CD1c-positive myeloid dendritic cell (primary cell): ENCODE data around the gene CPLANE2.
"Not testable (repeated sequence)": the region's sequence is repeated elsewhere in the genome, so short reads cannot be mapped to it uniquely, and the experiment has no call there.

ENCODE experiments used
- DNase-seq: peaks from one replicate; pipeline ENCODE4 v3.0.0-alpha.2; 2016; ENCODE audit errors: extremely low spot score

The CPLANE2 gene

GRCh38 chr1:16230744-16231143, 6.2 kb downstream of the CPLANE2 start:
- DNase-seq: no peak

GRCh38 chr1:16229976-16230740, 6.8 kb downstream of the CPLANE2 start:
- no peak for DNase-seq

- DNase-seq: no peak
Measured at GRCh38 chr1:16226490-16227179, 10.3 kb downstream of the CPLANE2 start.

- DNase-seq: no peak
Measured at GRCh38 chr1:16226129-16226489, 10.9 kb downstream of the CPLANE2 start.

GRCh38 chr1:16224472-16224871, 12.5 kb downstream of the CPLANE2 start:
- no peak for DNase-seq

GRCh38 chr1:16222716-16223115, 14.3 kb downstream of the CPLANE2 start:
- DNase-seq: not testable (repeated sequence)

GRCh38 chr1:16221499-16221898, 15.5 kb downstream of the CPLANE2 start:
- DNase-seq: no peak

- DNase-seq: no peak
Measured at GRCh38 chr1:16219968-16220500, 16.9 kb downstream of the CPLANE2 start.

- DNase-seq: no peak
Measured at GRCh38 chr1:16218674-16219071, 18.3 kb downstream of the CPLANE2 start.

- DNase-seq: no peak
Measured at GRCh38 chr1:16218014-16218673, 18.8 kb downstream of the CPLANE2 start.

GRCh38 chr1:16217061-16217785, 19.8 kb downstream of the CPLANE2 start:
- DNase-seq: peak; percentile 96

- DNase-seq: peak; percentile 50
Measured at GRCh38 chr1:16215882-16216753, 20.9 kb downstream of the CPLANE2 start.

GRCh38 chr1:16215240-16215639, 21.7 kb downstream of the CPLANE2 start:
- not testable (repeated sequence) for DNase-seq

GRCh38 chr1:16213544-16213943, 23.4 kb downstream of the CPLANE2 start:
- DNase-seq: not testable (repeated sequence)

GRCh38 chr1:16213013-16213412, 24.0 kb downstream of the CPLANE2 start:
- no peak for DNase-seq

- no peak for DNase-seq
Measured at GRCh38 chr1:16212251-16212961, 24.6 kb downstream of the CPLANE2 start, which contains the start of gene ARHGEF19. Gene ARHGEF19, minus strand, starts transcription at chr1:16212652. Its CDS starts 3,598 bp downstream, at chr1:16209054.

GRCh38 chr1:16211824-16212223, 25.2 kb downstream of the CPLANE2 start:
- DNase-seq: no peak

- DNase-seq: no peak
Measured at GRCh38 chr1:16210581-16210980, 26.4 kb downstream of the CPLANE2 start.

- DNase-seq: no peak
Measured at GRCh38 chr1:16209847-16210407, 27.1 kb downstream of the CPLANE2 start.
